ENCODE measurements around the gene GRN.

GRN gene

DNA sequence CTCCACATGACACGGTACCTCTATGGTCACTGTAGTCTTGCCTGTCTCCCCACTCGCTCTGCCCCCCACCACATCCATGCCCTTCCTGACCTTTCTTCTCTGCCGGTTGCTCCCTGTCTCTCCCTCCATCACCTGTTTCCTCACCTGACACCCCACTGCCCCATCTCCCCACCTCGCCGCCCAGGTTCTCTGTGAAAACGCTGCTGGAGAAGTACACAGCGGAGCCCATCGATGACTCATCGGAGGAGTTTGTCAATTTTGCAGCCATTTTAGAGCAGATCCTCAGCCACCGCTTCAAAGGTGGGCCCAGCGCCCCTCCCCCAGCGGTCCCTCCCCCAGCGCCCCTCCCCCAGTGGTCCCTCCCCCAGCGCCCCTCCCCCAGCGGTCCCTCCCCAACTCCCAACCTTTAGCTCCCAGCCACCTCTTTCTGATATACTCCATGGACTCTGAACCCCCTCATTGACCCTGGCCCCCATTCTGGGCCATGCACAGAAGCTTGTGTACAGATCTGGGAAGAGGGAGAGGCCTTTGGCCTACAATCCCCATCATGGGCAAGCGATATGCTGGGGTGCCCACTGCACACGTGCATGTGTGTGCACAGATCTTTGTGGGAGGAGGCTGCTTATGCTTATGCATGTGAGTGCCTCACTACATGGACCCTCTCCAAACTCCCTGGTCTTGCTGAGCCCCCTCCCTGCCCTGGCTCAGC lies 32.6 kb upstream of the GRN start:
- TF ChIP-seq, protein P1, sequence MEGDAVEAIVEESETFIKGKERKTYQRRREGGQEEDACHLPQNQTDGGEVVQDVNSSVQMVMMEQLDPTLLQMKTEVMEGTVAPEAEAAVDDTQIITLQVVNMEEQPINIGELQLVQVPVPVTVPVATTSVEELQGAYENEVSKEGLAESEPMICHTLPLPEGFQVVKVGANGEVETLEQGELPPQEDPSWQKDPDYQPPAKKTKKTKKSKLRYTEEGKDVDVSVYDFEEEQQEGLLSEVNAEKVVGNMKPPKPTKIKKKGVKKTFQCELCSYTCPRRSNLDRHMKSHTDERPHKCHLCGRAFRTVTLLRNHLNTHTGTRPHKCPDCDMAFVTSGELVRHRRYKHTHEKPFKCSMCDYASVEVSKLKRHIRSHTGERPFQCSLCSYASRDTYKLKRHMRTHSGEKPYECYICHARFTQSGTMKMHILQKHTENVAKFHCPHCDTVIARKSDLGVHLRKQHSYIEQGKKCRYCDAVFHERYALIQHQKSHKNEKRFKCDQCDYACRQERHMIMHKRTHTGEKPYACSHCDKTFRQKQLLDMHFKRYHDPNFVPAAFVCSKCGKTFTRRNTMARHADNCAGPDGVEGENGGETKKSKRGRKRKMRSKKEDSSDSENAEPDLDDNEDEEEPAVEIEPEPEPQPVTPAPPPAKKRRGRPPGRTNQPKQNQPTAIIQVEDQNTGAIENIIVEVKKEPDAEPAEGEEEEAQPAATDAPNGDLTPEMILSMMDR (IDR thresholded peaks at IDR 0.05; ENCODE audit: low read depth, low read length), result no peak
- Histone ChIP-seq H3K9me3 (ENCODE audit: severe bottlenecking) (peaks cover 2% of the 10 kb centered on the region), H3K4me3 (ENCODE audit: low read depth, low read length) (no peak overlapping the region), H3K27me3 (ENCODE audit: insufficient read depth, low read depth, severe bottlenecking) (no peaks in the 10 kb centered on the region), H3K27ac (peak overlapping the region; percentile 60), H3K36me3 (peaks cover 42% of the 10 kb centered on the region)
- peak; percentile 28 for DNase-seq

DNA sequence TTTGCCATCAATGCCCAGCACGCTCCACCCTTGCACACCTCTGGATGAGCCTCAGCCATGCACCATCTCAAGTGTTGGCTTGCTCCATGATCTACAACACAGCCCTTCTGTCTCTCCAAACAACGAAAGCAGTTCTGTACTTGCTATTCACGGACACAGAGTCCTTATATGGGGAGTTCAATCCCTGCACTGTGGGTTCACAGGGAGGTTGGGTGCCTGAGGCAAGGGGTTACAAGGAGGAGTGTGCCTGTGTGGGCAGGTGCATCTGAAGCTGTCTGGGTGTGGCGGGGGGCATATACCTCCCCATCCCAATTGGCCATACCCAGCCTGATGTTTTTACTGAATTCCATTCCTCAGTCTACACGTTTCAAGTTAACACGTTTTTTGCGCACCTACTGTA lies 31.1 kb upstream of the GRN start:
- TF ChIP-seq, protein P1 (IDR thresholded peaks at IDR 0.05; ENCODE audit: low read depth, low read length), result no peak
- H3K36me3 ChIP-seq, result peaks cover 55% of the 10 kb centered on the region
- H3K4me3 ChIP-seq (ENCODE audit: low read depth, low read length), result no peak overlapping the region
- peaks cover 2% of the 10 kb centered on the region for H3K9me3 ChIP-seq (ENCODE audit: severe bottlenecking)
- DNase-seq, result no peak
- H3K27ac ChIP-seq, result no peak overlapping the region
- no peaks in the 10 kb centered on the region for H3K27me3 ChIP-seq (ENCODE audit: insufficient read depth, low read depth, severe bottlenecking)

DNA sequence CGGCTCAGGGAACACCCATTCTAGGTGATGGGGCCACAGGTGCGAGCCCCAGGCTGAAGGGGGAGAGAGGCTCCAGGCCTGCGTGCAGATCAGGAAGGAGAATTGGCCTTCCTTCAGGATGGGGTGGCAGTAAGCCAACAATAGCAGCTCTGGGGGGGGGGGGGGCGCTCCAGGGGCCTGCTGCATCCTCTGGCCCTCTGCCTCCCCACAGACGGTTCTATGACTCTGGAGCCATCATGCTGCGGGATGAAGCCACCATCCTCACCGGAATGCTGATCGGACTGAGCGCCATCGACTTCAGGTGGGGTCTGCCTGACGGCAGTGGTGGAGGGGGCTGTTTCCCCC lies 30.6 kb upstream of the GRN start:
- TF ChIP-seq, protein P1 (IDR thresholded peaks at IDR 0.05; ENCODE audit: low read depth, low read length), result no peak
- peaks cover 2% of the 10 kb centered on the region for H3K9me3 ChIP-seq (ENCODE audit: severe bottlenecking)
- peaks cover 60% of the 10 kb centered on the region for H3K36me3 ChIP-seq
- DNase-seq, result no peak
- H3K27ac ChIP-seq, result no peak overlapping the region
- no peaks in the 10 kb centered on the region for H3K27me3 ChIP-seq (ENCODE audit: insufficient read depth, low read depth, severe bottlenecking)
- no peak overlapping the region for H3K4me3 ChIP-seq (ENCODE audit: low read depth, low read length)

DNA sequence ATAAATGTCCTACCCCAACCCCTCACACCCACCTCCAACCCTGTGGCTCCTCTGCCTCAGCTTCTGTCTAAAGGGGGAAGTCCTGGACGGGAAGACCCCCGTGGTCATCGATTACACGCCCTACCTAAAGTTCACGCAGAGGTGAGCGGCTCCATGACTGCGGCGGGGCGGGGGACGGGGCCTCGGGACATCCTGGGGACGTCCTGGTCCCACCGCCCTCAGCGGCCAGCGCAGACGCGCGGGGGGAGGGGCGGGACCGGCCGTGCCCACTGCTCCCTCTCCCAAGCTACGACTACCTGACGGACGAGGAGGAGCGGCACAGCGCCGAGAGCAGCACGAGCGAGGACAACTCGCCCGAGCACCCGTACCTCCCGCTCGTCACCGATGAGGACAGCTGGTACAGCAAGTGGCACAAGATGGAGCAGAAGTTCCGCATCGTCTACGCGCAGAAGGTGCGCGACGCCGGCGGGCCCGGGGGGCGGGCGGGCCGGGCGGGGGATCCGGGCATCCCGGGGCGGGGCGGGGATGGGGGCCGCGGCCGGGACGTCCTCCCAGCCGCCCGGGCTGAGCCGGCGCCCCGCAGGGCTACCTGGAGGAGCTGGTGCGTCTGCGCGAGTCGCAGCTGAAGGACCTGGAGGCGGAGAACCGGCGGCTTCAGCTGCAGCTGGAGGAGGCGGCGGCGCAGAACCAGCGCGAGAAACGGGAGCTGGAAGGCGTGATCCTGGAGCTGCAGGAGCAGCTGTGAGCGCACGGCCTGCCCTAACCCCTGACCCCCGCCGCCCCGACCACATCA lies 30.0 kb upstream of the GRN start:
- peaks cover 2% of the 10 kb centered on the region for H3K9me3 ChIP-seq (ENCODE audit: severe bottlenecking)
- TF ChIP-seq, protein P1 (IDR thresholded peaks at IDR 0.05; ENCODE audit: low read depth, low read length), result no peak
- H3K36me3 ChIP-seq, result peaks cover 66% of the 10 kb centered on the region
- DNase-seq, result no peak
- no peaks in the 10 kb centered on the region for H3K27me3 ChIP-seq (ENCODE audit: insufficient read depth, low read depth, severe bottlenecking)
- no peak overlapping the region for H3K4me3 ChIP-seq (ENCODE audit: low read depth, low read length)
- H3K27ac ChIP-seq, result no peak overlapping the region

DNA sequence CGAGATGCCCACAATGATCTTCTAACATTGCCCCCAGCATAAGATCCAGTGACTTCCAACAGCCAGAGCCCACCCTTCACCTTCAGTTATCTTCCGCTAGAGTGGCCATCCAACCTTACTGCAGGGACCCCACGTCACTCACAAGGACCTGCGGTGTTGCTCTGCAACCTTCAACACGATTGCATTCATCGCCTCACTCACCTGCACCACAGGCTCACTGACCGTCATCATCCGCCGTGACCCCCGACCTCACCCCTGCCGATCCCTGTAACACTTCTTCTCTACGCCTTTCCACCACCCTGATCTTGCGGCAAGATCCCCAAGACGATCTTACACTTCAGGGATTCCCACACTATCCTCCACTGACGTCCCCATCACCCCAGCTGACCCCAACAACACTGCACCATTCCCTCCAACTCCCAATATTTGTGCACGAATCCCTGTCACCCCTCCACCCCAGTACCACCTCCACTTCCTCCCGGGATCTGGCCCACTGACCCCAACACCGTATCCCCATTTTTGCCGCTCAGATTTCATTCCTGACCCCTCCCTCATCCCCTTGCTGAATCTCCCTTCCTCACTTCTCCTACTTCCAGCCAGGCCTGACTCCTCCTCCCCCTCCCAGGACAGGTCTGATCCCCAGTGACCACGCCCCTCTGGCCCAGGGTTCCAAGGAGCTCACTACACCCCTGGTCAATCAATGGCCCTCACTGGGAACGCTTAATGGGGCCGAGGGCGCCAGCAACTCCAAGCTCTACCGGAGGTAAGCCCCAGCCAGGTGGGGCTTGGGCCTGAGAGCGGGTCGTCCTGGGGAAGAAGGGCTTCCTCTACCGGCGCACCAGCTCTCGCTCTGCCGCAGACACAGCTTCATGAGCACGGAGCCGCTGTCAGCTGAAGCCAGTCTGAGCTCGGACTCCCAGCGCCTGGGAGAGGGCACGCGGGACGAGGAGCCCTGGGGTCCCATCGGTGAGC lies 29.1 kb upstream of the GRN start:
- H3K27me3 ChIP-seq (ENCODE audit: insufficient read depth, low read depth, severe bottlenecking), result no peaks in the 10 kb centered on the region
- DNase-seq, result peak; percentile 75
- peaks cover 2% of the 10 kb centered on the region for H3K9me3 ChIP-seq (ENCODE audit: severe bottlenecking)
- H3K36me3 ChIP-seq, result peaks cover 76% of the 10 kb centered on the region
- no peak overlapping the region for H3K4me3 ChIP-seq (ENCODE audit: low read depth, low read length)
- TF ChIP-seq, protein P1 (IDR thresholded peaks at IDR 0.05; ENCODE audit: low read depth, low read length), result no peak
- peak overlapping the region; percentile 27 for H3K27ac ChIP-seq
